ENCODE results near the gene SLC27A5.
"Not testable (repeated sequence)": the region's sequence is repeated elsewhere in the genome, so short reads cannot be mapped to it uniquely, and the experiment has no call there.

The SLC27A5 gene

GRCh38 chr19:58519355-58520256, 7.8 kb upstream of the SLC27A5 start, which contains the start of gene ZBTB45:
TSS of gene ZBTB45 (minus strand) at chr19:58519810. CDS start at chr19:58517673, 2,137 bp downstream.
- peak; percentile 96 for DNase-seq

- peak; percentile 71 for DNase-seq
Measured at GRCh38 chr19:58519087-58519354, 7.2 kb upstream of the SLC27A5 start.

GRCh38 chr19:58518256-58519086, 6.7 kb upstream of the SLC27A5 start:
- DNase-seq: no peak

- DNase-seq: no peak
Measured at GRCh38 chr19:58516964-58517833, 5.4 kb upstream of the SLC27A5 start.

- DNase-seq: no peak
Measured at GRCh38 chr19:58516246-58516836, 4.5 kb upstream of the SLC27A5 start.

GRCh38 chr19:58515259-58515658, 3.5 kb upstream of the SLC27A5 start:
- DNase-seq: no peak

- no peak for DNase-seq
Measured at GRCh38 chr19:58514564-58515022, 2.8 kb upstream of the SLC27A5 start.

- peak; percentile 97 for DNase-seq
Measured at GRCh38 chr19:58513694-58514563, 2.1 kb upstream of the SLC27A5 start.

- DNase-seq: no peak
Measured at GRCh38 chr19:58513213-58513693, 1.5 kb upstream of the SLC27A5 start.

GRCh38 chr19:58510084-58510862, 1.5 kb downstream of the SLC27A5 start:
- DNase-seq: no peak

GRCh38 chr19:58509731-58510083, 2.1 kb downstream of the SLC27A5 start:
- DNase-seq: no peak

GRCh38 chr19:58507602-58508223, 4.1 kb downstream of the SLC27A5 start:
- not testable (repeated sequence) for DNase-seq

GRCh38 chr19:58500242-58500641, 11.6 kb downstream of the SLC27A5 start:
- no peak for DNase-seq

- peak; percentile 100 for DNase-seq
Measured at GRCh38 chr19:58499021-58499927, 12.5 kb downstream of the SLC27A5 start.

GRCh38 chr19:58498316-58499020, 13.3 kb downstream of the SLC27A5 start:
- no peak for DNase-seq

- no peak for DNase-seq
Measured at GRCh38 chr19:58497634-58498170, 14.1 kb downstream of the SLC27A5 start.

GRCh38 chr19:58492265-58492664, 19.5 kb downstream of the SLC27A5 start:
- no peak for DNase-seq

GRCh38 chr19:58491393-58491792, 20.4 kb downstream of the SLC27A5 start:
- no peak for DNase-seq

Measured in stimulated activated CD8-positive, alpha-beta memory T cell treated with anti-CD3 and anti-CD28 coated beads, Interleukin-4, amount 100 ng/mL, for 48 hours (primary cell).